ENCODE data around the gene A1BG.

A1BG gene

DNA sequence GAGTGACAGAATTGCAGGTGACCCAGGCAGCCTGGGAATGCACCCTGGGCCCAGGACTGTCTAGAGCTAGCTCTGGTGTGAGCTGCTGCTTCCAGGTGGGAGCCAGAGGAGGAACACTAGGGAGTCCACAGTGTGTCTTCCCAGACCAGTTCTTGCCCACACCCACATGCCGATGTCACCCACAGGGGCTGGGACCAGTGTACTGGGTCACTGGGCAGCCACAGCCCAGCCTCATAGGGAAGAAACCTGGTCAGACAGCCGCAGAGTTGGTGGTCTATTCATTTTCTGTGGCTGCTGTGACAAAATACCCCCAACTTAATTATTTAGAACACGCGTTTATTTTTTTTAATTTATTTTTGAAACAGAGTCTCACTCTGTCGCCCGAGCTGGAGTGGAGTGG is 45.3 kb upstream of the A1BG start:
- TF ChIP-seq, protein P1, sequence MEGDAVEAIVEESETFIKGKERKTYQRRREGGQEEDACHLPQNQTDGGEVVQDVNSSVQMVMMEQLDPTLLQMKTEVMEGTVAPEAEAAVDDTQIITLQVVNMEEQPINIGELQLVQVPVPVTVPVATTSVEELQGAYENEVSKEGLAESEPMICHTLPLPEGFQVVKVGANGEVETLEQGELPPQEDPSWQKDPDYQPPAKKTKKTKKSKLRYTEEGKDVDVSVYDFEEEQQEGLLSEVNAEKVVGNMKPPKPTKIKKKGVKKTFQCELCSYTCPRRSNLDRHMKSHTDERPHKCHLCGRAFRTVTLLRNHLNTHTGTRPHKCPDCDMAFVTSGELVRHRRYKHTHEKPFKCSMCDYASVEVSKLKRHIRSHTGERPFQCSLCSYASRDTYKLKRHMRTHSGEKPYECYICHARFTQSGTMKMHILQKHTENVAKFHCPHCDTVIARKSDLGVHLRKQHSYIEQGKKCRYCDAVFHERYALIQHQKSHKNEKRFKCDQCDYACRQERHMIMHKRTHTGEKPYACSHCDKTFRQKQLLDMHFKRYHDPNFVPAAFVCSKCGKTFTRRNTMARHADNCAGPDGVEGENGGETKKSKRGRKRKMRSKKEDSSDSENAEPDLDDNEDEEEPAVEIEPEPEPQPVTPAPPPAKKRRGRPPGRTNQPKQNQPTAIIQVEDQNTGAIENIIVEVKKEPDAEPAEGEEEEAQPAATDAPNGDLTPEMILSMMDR (IDR thresholded peaks at IDR 0.05; ENCODE audit: control insufficient read depth, extremely low read depth, insufficient read depth): no peak
- DNase-seq (ENCODE audit: low read depth): no peak
- H3K4me3 ChIP-seq (ENCODE audit: low read depth, low read length): no peak overlapping the region

DNA sequence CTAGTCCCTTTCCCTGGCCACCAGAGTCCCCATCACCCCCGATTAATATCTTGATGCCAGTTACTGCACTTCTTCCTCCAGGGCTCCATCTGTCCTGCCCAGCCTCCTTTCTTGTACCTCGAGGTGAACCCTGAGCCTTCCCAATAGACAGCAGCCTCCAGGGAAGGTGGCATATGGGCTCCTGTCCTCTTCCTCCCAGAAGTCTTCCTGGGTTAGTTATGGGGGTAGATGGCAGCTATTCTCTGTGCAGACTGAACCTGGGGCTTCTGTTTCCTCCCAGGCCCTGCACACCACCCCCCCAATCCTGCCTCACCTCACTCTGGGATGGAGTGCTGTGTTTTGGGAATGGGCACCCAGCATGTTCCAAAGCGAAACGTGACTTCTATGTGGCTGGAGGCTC is 44.8 kb upstream of the A1BG start:
- DNase-seq (ENCODE audit: low read depth): no peak
- H3K4me3 ChIP-seq (ENCODE audit: low read depth, low read length): no peak overlapping the region
- TF ChIP-seq, protein P1 (IDR thresholded peaks at IDR 0.05; ENCODE audit: control insufficient read depth, extremely low read depth, insufficient read depth): no peak

DNA sequence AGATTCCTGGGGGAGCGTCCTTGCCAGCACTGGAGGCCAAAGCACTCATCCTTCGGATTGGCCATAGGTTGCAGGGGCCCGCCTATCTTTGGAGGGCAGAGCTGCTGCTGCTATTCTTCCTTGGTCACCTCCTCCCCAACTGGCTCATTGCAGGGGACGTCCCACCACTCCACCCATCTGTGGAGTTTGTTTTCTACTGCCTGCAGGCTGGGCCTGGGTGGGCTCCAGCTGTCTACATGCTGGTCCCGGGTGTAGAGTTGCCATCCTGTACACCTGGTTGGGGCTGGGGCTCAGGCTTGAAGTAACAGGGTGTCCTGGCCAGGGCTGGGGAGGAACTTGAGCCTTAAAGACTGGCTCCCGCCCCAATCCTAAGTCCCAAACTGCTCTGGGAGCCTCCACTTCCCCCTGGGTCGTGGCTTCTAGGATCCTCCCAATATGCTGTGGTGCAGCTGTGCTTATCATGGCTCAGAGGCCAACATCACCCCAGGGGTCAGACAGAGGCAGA is 44.3 kb upstream of the A1BG start:
- DNase-seq (ENCODE audit: low read depth): no peak
- TF ChIP-seq, protein P1 (IDR thresholded peaks at IDR 0.05; ENCODE audit: control insufficient read depth, extremely low read depth, insufficient read depth): no peak
- H3K4me3 ChIP-seq (ENCODE audit: low read depth, low read length): no peak overlapping the region

DNA sequence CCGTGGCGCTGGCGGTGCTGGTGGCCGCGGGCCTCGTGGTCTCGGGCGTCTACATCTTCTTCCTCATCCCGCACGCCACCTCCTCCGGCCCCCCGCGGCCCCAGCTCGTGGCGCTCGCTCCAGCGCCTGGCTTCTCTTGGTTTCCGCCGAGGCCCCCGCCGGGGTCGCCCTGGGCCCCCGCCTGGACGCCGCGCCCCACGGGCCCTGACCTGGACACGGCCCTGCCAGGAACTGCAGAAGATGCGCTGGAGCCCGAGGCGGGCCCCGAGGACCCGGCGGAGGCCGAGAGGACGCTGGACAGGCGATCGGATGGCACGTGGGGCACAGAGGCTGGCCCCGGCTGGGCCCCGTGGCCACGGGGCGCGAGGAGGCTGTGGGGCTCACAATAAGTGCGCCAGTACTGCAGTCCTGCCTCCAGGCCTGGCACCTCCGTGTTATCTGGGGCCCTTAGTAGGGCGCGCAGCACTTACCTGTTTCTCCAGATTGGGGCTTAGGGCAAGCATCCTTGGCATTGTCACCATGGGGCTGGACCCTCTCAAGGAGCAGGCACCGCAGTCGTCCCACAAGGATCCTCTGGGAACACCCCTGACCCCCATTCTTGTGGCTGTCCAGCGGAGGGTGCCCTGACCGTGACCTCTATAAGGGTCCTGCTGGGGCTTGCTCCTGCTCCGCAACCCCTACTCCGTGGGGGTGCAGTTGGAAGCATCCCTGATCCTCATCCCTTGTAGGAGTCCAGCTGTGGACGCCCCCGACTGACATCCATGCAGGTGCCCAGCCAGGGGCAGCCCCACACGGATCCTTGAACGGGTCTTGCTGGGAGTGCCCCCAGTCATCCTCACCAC is 43.6 kb upstream of the A1BG start:
- TF ChIP-seq, protein P1 (IDR thresholded peaks at IDR 0.05; ENCODE audit: control insufficient read depth, extremely low read depth, insufficient read depth): no peak
- no peak for DNase-seq (ENCODE audit: low read depth)
- H3K4me3 ChIP-seq (ENCODE audit: low read depth, low read length): no peak overlapping the region

DNA sequence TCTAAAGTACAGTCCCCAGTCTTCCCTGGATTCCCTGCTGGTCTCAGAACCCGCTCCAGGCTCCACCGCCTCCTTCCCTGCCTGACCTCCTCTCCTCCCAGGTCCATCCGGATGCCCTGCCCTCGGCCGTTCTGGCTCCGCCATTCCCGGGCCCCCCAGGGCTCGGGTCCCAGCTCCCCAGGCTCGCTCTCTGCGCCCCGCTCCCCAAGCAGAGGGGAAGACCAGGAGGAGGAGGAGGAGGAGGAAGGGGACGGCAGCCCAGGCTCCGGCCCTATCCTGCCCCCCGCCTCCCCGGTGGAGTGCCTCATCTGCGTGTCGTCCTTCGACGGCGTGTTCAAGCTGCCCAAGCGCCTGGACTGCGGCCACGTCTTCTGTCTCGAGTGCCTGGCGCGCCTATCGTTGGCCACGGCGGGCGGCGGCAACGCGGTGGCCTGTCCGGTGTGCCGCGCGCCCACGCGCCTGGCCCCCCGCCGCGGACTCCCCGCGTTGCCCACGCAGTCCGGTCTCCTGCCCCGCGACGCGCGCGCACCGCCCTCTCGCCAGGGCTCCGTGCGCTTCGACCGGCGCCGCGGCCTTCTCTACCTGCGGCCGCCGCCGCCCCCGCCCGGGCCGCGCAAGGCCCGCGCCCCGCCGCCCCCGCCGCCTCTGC is 42.8 kb upstream of the A1BG start:
- TF ChIP-seq, protein P1 (IDR thresholded peaks at IDR 0.05; ENCODE audit: control insufficient read depth, extremely low read depth, insufficient read depth): no peak
- no peak for DNase-seq (ENCODE audit: low read depth)
- peak overlapping the region; percentile 56 for H3K4me3 ChIP-seq (ENCODE audit: low read depth, low read length)

DNA sequence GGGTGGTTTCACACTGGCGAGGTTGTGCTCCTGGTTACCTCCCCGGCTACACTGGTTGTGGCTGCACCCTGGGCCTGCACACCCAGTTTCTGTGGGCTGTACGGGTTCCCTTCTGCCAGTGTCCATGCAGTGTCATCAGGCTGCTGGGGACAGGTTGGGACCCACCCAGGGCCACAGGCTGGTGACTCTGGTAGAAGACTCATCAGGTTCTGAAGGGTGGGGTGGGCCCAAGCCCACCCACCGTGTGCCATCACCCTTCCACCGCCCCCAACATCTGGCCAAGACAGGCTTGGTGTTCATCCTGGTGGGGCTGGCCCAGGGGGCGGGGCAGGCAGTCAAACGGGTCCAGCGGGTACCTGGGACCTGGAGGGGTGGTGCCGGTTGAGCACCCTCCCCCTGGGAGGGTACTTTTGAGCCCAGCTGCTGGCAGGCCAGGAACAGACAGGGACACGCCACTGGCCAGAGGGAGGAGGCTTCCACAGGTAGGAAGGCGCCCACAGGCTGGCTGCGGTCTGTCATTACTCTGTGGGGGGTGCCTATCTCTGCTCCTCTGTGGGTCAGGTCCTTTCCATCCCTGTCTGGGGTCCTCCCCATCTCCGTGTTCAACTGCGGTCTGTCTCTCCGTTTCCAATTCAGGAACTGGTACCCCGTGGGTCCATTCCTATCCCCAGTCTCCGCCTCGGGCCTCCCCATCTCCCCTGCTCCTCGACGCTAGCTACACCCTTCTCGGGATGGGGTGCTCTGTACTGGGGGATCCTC is 42.1 kb upstream of the A1BG start, which contains the start of gene RNF225:
TSS of gene RNF225 (plus strand) at position 437 of the 759 bp plus-strand sequence. CDS start 434 bp downstream, outside the sequence.
- peak within 1 kb of the TSS; percentile 56 for H3K4me3 ChIP-seq (ENCODE audit: low read depth, low read length)
- TF ChIP-seq, protein P1 (IDR thresholded peaks at IDR 0.05; ENCODE audit: control insufficient read depth, extremely low read depth, insufficient read depth): no peak
- DNase-seq (ENCODE audit: low read depth): peak; percentile 77

All from LNCaP clone FGC (cell line).